A673 (cell line): ENCODE measurements around the gene GABRA5. TPM values are rescaled to one million over a fixed set of nuclear protein-coding genes. Genes with fewer than 3 reads are reported as not detected.
"Not testable (repeated sequence)": the region's sequence is repeated elsewhere in the genome, so short reads cannot be mapped to it uniquely, and the experiment has no call there.

Experiments used
- Bru-seq: library from RNA; stranded (reverse); fragments of 400-500 nt; gene quantifications from one replicate; lab custom pipeline; 2021; lab: Mats Ljungman, UMichigan
- BruChase-seq, 2 experiments: library from RNA; stranded (reverse); fragments of 400-500 nt; gene quantifications; one replicate each; lab custom pipeline; 2021; lab: Mats Ljungman, UMichigan
- BruUV-seq: library from RNA; stranded (reverse); fragments of 400-500 nt; replicated peaks from 2 replicates; lab custom pipeline; 2021; lab: Mats Ljungman, UMichigan
- CTCF ChIA-PET: fragments of 300-600 bp; sonication (Branson Sonifier 250); formaldehyde crosslinking; loops from one replicate; lab custom pipeline; 2022; ENCODE audit warnings: antibody characterized with exemption; lab: Charles Lee
- POLR2A ChIA-PET: fragments of 300-600 bp; sonication (Branson Sonifier 250); formaldehyde crosslinking; loops from one replicate; lab custom pipeline; 2022; ENCODE audit warnings: antibody characterized with exemption; ENCODE audit not compliant: low non-redundant PET; lab: Charles Lee
- DNase-seq: peaks from one replicate; pipeline ENCODE4 v3.0.0-alpha.2; 2015; ENCODE audit warnings: low spot score
- H3K27ac ChIP-seq: fragments of 200-600 bp; sonication (generic); 2 replicates; pipeline ENCODE4 v1.5.1; 2016; ENCODE audit warnings: mixed run types, low read depth, mild to moderate bottlenecking, mixed read lengths, antibody characterized with exemption, low read length; ENCODE audit not compliant: poor library complexity, severe bottlenecking
- H3K27me3 ChIP-seq: fragments of 200-600 bp; sonication (generic); replicated peaks from 2 replicates; pipeline ENCODE4 v1.6.1; 2017; ENCODE audit warnings: mixed run types, low read depth, mild to moderate bottlenecking, mixed read lengths, antibody characterized with exemption, low read length; ENCODE audit not compliant: insufficient read depth, poor library complexity
- H3K36me3 ChIP-seq: fragments of 200-600 bp; sonication (generic); 2 replicates; pipeline ENCODE4 v1.6.1; 2016; ENCODE audit warnings: mixed run types, mild to moderate bottlenecking, mixed read lengths, antibody characterized with exemption, low read length; ENCODE audit not compliant: insufficient read depth, poor library complexity, severe bottlenecking
- H3K4me1 ChIP-seq: fragments of 200-600 bp; sonication (generic); 2 replicates; pipeline ENCODE4 v1.6.1; 2017; ENCODE audit warnings: mixed run types, mild to moderate bottlenecking, mixed read lengths, antibody characterized with exemption, low read length; ENCODE audit not compliant: insufficient read depth, poor library complexity, severe bottlenecking
- H3K4me3 ChIP-seq: fragments of 200-600 bp; sonication (generic); 2 replicates; pipeline ENCODE4 v1.5.1; 2016; ENCODE audit warnings: low read depth, mixed run types, mild to moderate bottlenecking, mixed read lengths, low read length; ENCODE audit not compliant: poor library complexity, severe bottlenecking
- H3K9me3 ChIP-seq: fragments of 200-600 bp; sonication (generic); 2 replicates; pipeline ENCODE4 v1.6.1; 2016; ENCODE audit warnings: mixed run types, low read depth, mild to moderate bottlenecking, mixed read lengths, antibody characterized with exemption, low read length; ENCODE audit not compliant: poor library complexity, severe bottlenecking
- CTCF ChIP-seq: fragments of 300-800, 200-600 bp; sonication (generic); conservative IDR thresholded peaks from 2 replicates; pipeline ENCODE4 v1.5.1; 2017; ENCODE audit warnings: low read depth, mild to moderate bottlenecking, antibody characterized with exemption, low read length, moderate library complexity, mixed read lengths
- EZH2 ChIP-seq: fragments of 200-600 bp; sonication (generic); IDR thresholded peaks from 2 replicates; pipeline ENCODE4 v1.6.1; 2017; ENCODE audit warnings: borderline replicate concordance, low read depth, mild to moderate bottlenecking, mixed read lengths, antibody characterized with exemption, low read length; ENCODE audit not compliant: poor library complexity, severe bottlenecking
- intact Hi-C: fragments of 100-400 bp; cut with micrococcal nuclease; formaldehyde crosslinking; loops from one replicate; pipeline ENCODE4 v1.10.0; 2022; ENCODE audit not compliant: unreplicated experiment
- long read RNA-seq: library from polyadenylated mRNA; stranded (forward); transcript quantifications from one replicate; pipeline ENCODE4 v2.0.0, GENCODE V29; 2022
- total RNA-seq: library from RNA; stranded (reverse); gene quantifications from 2 replicates; pipeline ENCODE4 v1.2.3, GENCODE V29; 2021

The GABRA5 gene
- total RNA-seq: not detected in 2 replicates
- not detected for Bru-seq, nascent RNA
- not detected for BruChase-seq, experiment 1, labeled RNA remaining after a 2-hour chase
- BruChase-seq, experiment 2, labeled RNA remaining after a 6-hour chase: not detected
- long read RNA-seq: 0 reads

DNA sequence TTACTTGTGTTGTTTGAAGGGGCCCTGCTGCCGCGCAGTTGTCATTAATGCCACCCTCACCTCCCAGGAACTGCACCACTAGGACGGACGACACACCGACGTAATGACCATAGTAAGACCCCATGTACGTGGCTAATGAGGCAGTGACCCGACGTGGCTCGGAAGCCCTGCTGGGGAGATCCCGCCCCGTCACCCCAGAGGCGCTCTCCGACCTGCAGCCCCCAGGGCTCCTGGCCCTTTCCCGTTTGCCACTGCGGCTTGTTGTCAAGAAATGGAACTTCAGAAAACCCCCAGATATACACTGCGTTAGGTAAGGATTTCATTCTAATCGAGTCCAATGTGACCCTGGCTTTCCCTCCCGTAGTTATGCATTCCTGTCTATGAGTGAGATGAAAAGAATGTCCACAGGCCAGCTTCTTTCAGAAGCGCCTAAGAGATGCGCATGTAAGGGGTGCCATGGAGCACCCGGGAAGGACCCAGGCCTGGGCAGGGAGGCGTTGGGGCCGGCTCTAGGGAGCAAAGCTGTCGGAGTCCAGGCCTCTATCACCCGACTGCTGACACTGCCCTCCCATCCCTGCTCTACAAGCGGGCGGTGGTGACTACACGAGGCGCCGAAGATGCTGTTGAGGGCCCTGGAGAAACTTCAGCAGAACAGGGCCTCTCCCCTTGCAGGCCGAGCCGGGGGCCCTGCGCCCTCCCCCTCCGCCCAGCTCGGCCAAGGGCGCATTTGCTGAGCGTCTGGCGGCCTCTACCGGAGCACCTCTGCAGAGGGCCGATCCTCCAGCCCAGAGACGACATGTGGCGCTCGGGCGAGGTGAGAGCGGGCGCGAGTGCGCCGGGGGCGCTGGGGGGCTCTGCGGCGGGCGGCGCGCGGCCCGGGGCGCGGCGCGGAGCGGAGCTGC, at the start of gene GABRA5:
TSS of gene GABRA5 (plus strand) at position 765 of the 902 bp plus-strand sequence. CDS start 2,187 bp downstream, outside the sequence.
- no peak within 1 kb of the TSS for H3K4me3 ChIP-seq
- H3K36me3 ChIP-seq: no peaks in the 10 kb centered on the region
- intact Hi-C loops: no loop called here
- H3K27ac ChIP-seq: no peak within 1 kb of the TSS
- no peaks in the 10 kb centered on the region for H3K9me3 ChIP-seq
- DNase-seq: no peak
- H3K27me3 ChIP-seq: no peaks in the 10 kb centered on the region
- POLR2A ChIA-PET: no interaction called here
- TF ChIP-seq EZH2 (no peak), CTCF (no peak)
- CTCF ChIA-PET: no interaction called here
- no TSS peak for BruUV-seq
- H3K4me1 ChIP-seq: no peaks in the 10 kb centered on the region

DNA sequence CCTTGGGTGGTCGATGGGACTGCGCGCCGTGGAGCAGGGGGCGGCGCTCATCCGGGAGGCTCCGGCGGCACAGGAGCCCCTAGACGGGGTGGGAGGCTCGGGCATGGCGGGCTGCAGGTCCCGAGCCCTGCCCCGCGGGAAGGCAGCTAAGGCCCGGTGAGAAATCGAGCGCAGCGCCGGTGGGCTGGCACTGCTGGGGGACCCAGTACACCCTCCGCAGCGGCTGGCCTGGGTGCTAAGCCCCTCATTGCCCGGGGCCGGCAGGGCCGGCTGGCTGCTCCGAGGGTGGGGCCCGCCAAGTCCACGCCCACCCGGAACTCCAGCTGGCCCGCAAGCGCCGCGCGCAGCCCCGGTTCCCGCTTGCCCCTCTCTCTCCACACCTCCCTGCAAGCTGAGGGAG, 35.7 kb upstream of the GABRA5 start:
- POLR2A ChIA-PET, H3K4me1 ChIP-seq, H3K27ac ChIP-seq, H3K27me3 ChIP-seq, H3K4me3 ChIP-seq, H3K36me3 ChIP-seq, intact Hi-C loops, DNase-seq, BruUV-seq, CTCF ChIA-PET: not testable (repeated sequence)
- peaks cover 14% of the 10 kb centered on the region for H3K9me3 ChIP-seq

GRCh38 chr15:26831951-26832350, 34.9 kb upstream of the GABRA5 start:
- Histone ChIP-seq H3K27ac (no peak overlapping the region), H3K4me3 (no peak overlapping the region), H3K36me3 (no peaks in the 10 kb centered on the region), H3K9me3 (peaks cover 19% of the 10 kb centered on the region), H3K27me3 (no peaks in the 10 kb centered on the region), H3K4me1 (no peaks in the 10 kb centered on the region)
- intact Hi-C loops: no loop called here
- TF ChIP-seq CTCF: no peak
- no peak for TF ChIP-seq EZH2
- no peak for DNase-seq
- BruUV-seq: no TSS peak
- CTCF ChIA-PET: no interaction called here
- POLR2A ChIA-PET: no interaction called here
